HL-60 (cell line): ENCODE measurements around the gene ROBO1.

Experiments used
- DNase-seq, 2 experiments: peaks; one replicate each; pipeline ENCODE4 v3.0.0-alpha.2; 2010 to 2020; ENCODE audit warnings: low read depth in 1 of 2, low spot score in 1 of 2
- H3K27ac ChIP-seq: fragments of 250-450 bp; sonication (Bioruptor Pico); replicated peaks from 2 replicates; pipeline ENCODE4 v1.5.1; 2020; ENCODE audit warnings: mild to moderate bottlenecking, moderate library complexity
- H3K27me3 ChIP-seq: fragments of 250-450 bp; sonication (Bioruptor Pico); 2 replicates; pipeline ENCODE4 v1.5.1; 2021; ENCODE audit warnings: mild to moderate bottlenecking, moderate library complexity; ENCODE audit not compliant: insufficient read depth, poor library complexity, severe bottlenecking
- H3K4me3 ChIP-seq: replicated peaks from 2 replicates; pipeline ENCODE4 v1.5.1; 2011; ENCODE audit warnings: mild to moderate bottlenecking, control low read depth, low read length; ENCODE audit not compliant: insufficient read depth
- GABPA ChIP-seq: IDR thresholded peaks from 2 replicates; pipeline ENCODE4 v1.6.1; 2012; ENCODE audit warnings: low read depth
- POLR2AphosphoS5 ChIP-seq: IDR thresholded peaks from 2 replicates; pipeline ENCODE4 v1.6.1; 2012; ENCODE audit warnings: low read depth
- SPI1 ChIP-seq: IDR thresholded peaks from 2 replicates; pipeline ENCODE4 v1.6.1; 2012; ENCODE audit warnings: low read depth, mild to moderate bottlenecking, borderline replicate concordance
- TF ChIP-seq, protein P1 (sequence below): IDR thresholded peaks from one replicate; pipeline ENCODE4 v1.5.1; 2011; ENCODE audit warnings: low read length, control low read depth, inconsistent platforms; ENCODE audit not compliant: insufficient read depth
- TF ChIP-seq, protein P2 (sequence below): IDR thresholded peaks from 2 replicates; pipeline ENCODE4 v1.6.1; 2012; ENCODE audit warnings: low read depth; ENCODE audit not compliant: insufficient replicate concordance

The ROBO1 gene

DNA sequence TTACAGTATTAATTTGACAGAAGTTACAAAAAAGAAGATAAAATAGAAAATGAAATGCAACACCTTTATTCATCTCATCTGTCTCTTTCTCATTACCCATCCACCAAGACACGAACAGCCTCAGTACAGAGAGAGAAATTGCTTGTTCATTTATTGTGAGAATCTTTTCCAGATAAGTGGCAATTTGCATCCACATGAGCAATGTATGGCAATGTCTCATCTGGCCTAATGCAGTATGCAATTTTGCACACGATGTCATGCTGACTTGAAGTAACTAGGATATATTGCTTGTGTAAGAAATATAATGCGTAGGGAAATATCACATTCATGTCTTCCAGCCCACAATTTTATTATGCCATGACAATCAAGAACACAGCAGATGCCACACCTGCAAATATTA lies 866.9 kb downstream of the ROBO1 start:
- Histone ChIP-seq H3K27ac (no peak overlapping the region), H3K4me3 (no peak overlapping the region), H3K27me3 (no peaks in the 10 kb centered on the region)
- no peak for DNase-seq
- TF ChIP-seq, protein P1, sequence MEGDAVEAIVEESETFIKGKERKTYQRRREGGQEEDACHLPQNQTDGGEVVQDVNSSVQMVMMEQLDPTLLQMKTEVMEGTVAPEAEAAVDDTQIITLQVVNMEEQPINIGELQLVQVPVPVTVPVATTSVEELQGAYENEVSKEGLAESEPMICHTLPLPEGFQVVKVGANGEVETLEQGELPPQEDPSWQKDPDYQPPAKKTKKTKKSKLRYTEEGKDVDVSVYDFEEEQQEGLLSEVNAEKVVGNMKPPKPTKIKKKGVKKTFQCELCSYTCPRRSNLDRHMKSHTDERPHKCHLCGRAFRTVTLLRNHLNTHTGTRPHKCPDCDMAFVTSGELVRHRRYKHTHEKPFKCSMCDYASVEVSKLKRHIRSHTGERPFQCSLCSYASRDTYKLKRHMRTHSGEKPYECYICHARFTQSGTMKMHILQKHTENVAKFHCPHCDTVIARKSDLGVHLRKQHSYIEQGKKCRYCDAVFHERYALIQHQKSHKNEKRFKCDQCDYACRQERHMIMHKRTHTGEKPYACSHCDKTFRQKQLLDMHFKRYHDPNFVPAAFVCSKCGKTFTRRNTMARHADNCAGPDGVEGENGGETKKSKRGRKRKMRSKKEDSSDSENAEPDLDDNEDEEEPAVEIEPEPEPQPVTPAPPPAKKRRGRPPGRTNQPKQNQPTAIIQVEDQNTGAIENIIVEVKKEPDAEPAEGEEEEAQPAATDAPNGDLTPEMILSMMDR, result no peak
- TF ChIP-seq GABPA, result no peak

DNA sequence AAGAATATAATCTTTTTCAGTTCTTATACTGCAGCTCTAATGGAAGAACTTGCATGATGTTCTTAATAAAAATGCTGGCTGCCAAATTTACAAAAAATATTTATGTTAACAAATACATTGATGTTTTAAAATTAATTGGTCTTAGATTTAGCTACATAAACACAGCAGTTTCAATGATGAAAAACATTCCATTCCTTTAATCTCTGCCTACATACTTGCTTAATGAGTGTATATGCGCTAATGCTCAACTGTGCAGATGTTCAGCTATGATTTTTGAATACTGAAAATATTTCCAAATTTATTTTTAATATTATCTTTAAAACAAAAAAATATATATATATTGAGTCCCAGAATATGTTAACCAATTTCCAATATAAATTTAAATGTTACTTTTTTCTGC lies 867.4 kb downstream of the ROBO1 start:
- TF ChIP-seq, protein P2, sequence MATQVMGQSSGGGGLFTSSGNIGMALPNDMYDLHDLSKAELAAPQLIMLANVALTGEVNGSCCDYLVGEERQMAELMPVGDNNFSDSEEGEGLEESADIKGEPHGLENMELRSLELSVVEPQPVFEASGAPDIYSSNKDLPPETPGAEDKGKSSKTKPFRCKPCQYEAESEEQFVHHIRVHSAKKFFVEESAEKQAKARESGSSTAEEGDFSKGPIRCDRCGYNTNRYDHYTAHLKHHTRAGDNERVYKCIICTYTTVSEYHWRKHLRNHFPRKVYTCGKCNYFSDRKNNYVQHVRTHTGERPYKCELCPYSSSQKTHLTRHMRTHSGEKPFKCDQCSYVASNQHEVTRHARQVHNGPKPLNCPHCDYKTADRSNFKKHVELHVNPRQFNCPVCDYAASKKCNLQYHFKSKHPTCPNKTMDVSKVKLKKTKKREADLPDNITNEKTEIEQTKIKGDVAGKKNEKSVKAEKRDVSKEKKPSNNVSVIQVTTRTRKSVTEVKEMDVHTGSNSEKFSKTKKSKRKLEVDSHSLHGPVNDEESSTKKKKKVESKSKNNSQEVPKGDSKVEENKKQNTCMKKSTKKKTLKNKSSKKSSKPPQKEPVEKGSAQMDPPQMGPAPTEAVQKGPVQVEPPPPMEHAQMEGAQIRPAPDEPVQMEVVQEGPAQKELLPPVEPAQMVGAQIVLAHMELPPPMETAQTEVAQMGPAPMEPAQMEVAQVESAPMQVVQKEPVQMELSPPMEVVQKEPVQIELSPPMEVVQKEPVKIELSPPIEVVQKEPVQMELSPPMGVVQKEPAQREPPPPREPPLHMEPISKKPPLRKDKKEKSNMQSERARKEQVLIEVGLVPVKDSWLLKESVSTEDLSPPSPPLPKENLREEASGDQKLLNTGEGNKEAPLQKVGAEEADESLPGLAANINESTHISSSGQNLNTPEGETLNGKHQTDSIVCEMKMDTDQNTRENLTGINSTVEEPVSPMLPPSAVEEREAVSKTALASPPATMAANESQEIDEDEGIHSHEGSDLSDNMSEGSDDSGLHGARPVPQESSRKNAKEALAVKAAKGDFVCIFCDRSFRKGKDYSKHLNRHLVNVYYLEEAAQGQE, result no peak
- no peak for TF ChIP-seq SPI1
- TF ChIP-seq POLR2AphosphoS5, result no peak
- TF ChIP-seq, protein P1, result no peak
- no peak for TF ChIP-seq GABPA
- Histone ChIP-seq H3K27me3 (no peaks in the 10 kb centered on the region), H3K27ac (no peak overlapping the region), H3K4me3 (no peak overlapping the region)
- no peak for DNase-seq

GRCh38 chr3:78895528-78895927 lies 872.3 kb downstream of the ROBO1 start:
- TF ChIP-seq, protein P2, result no peak
- TF ChIP-seq SPI1 (no peak), POLR2AphosphoS5 (no peak), GABPA (no peak)
- TF ChIP-seq, protein P1, result no peak
- H3K27ac ChIP-seq, result no peak overlapping the region
- H3K4me3 ChIP-seq, result no peak overlapping the region

DNA sequence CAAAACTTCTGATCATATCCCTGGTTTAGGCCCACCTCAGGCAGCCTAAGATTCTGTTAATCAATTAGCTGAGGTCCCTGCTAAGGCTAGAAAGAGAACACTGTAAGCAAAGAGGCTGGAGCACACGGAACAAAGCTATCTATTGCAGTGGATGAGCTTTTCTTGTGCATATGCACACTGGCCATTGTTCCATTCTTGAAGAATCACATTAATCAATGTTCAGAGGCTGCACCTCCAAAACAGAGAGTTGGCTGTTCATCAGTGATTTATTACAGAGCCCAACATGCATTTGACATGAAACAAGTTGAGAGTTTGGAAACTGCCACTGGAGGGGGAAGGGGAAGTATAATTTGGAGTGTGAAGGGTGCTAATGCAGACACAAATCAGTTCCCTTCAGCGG lies 873.0 kb downstream of the ROBO1 start:
- TF ChIP-seq GABPA (no peak), SPI1 (no peak), POLR2AphosphoS5 (no peak)
- TF ChIP-seq, protein P2, result no peak
- TF ChIP-seq, protein P1, result no peak

More at GRCh38 chr3:78895528-78895927, 872.3 kb downstream of the ROBO1 start:
- no peak for DNase-seq
- no peaks in the 10 kb centered on the region for H3K27me3 ChIP-seq

More for the DNA sequence above, 873.0 kb downstream of the ROBO1 start:
- Histone ChIP-seq H3K4me3 (no peak overlapping the region), H3K27ac (no peak overlapping the region), H3K27me3 (no peaks in the 10 kb centered on the region)
- no peak for DNase-seq
